Astrocyte (in vitro differentiated cells and primary cell): Measurements from ENCODE around the gene TMEM165.

Experiments used
- CTCF ChIP-seq: IDR thresholded peaks from 2 replicates; pipeline ENCODE4 v1.5.1; 2011; ENCODE audit warnings: low read depth, mild to moderate bottlenecking, inconsistent platforms, low read length, moderate library complexity; ENCODE audit not compliant: insufficient read depth
- EZH2 ChIP-seq: IDR thresholded peaks from 2 replicates; pipeline ENCODE4 v1.6.1; 2012; ENCODE audit warnings: mild to moderate bottlenecking, low read length, inconsistent platforms; ENCODE audit not compliant: insufficient read depth

- TF ChIP-seq CTCF (no peak), EZH2 (no peak)
Observed at GRCh38 chr4:55398461-55398860, 2.7 kb downstream of the TMEM165 start.
